ENCODE measurements around the gene KRTAP10-2. TPM values are rescaled to one million over a fixed set of nuclear protein-coding genes. Genes with fewer than 3 reads are reported as not detected.
"Not testable (repeated sequence)": the region's sequence is repeated elsewhere in the genome, so short reads cannot be mapped to it uniquely, and the experiment has no call there.

KRTAP10-2 gene
- total RNA-seq, 1 donor from 2014 or later, result not detected

GRCh38 chr21:44585892-44586291 lies 34.6 kb upstream of the KRTAP10-2 start:
- intact Hi-C loops (cut with DNase I), result loop anchor here (10.0 kb wide), 1 partner anchor 131 kb away; the partner anchor contains the start of gene LRRC3
- Histone ChIP-seq H3K4me3 (no peak overlapping the region), H3K27me3 (no peaks in the 10 kb centered on the region), H3K36me3 (no peaks in the 10 kb centered on the region), H3K27ac (no peak overlapping the region), H3K9me3 (peaks cover 9% of the 10 kb centered on the region), H3K4me1 (no peaks in the 10 kb centered on the region)
- TF ChIP-seq POLR2AphosphoS5 (IDR thresholded peaks at IDR 0.05; ENCODE audit: insufficient read depth in 1 of 2, low read depth in 1 of 2), result no peak
- no peak for TF ChIP-seq CTCF (IDR thresholded peaks at IDR 0.05)
- TF ChIP-seq POLR2A (IDR thresholded peaks at IDR 0.05), result no peak
- DNase-seq (ENCODE audit: extremely low spot score in 2 of 2), result peak in 1 of 2 donors; percentile 72

- intact Hi-C loops (cut with DNase I), result loop anchor here (10.0 kb wide), 1 partner anchor 129 kb away; the partner anchor contains the start of gene LRRC3
- H3K4me3 ChIP-seq, result no peak overlapping the region
- no peak overlapping the region for H3K27ac ChIP-seq
- no peak for TF ChIP-seq CTCF (IDR thresholded peaks at IDR 0.05)
- no peak for TF ChIP-seq POLR2AphosphoS5 (IDR thresholded peaks at IDR 0.05; ENCODE audit: insufficient read depth in 1 of 2, low read depth in 1 of 2)
- TF ChIP-seq POLR2A (IDR thresholded peaks at IDR 0.05), result no peak
- no peaks in the 10 kb centered on the region for H3K4me1 ChIP-seq
- no peaks in the 10 kb centered on the region for H3K27me3 ChIP-seq
- H3K9me3 ChIP-seq, result peaks cover 10% of the 10 kb centered on the region
- no peak for DNase-seq (ENCODE audit: extremely low spot score in 2 of 2)
- H3K36me3 ChIP-seq, result no peaks in the 10 kb centered on the region
These were observed 32.5 kb upstream of the KRTAP10-2 start for GRCh38 chr21:44583800-44584147.

- Histone ChIP-seq H3K9me3 (peaks cover 10% of the 10 kb centered on the region), H3K27me3 (no peaks in the 10 kb centered on the region), H3K36me3 (no peaks in the 10 kb centered on the region), H3K4me1 (no peaks in the 10 kb centered on the region), H3K4me3 (no peak overlapping the region), H3K27ac (no peak overlapping the region)
- DNase-seq (ENCODE audit: extremely low spot score in 2 of 2), result peak in 1 of 2 donors; percentile 81
- TF ChIP-seq CTCF (IDR thresholded peaks at IDR 0.05) (no peak), POLR2A (IDR thresholded peaks at IDR 0.05) (no peak)
- intact Hi-C loops (cut with DNase I), result loop anchor here (10.0 kb wide), 1 partner anchor 128 kb away; the partner anchor contains the start of gene LRRC3
These were observed 31.9 kb upstream of the KRTAP10-2 start for GRCh38 chr21:44583089-44583799.

- H3K27me3 ChIP-seq, result no peaks in the 10 kb centered on the region
- TF ChIP-seq POLR2AphosphoS5 (IDR thresholded peaks at IDR 0.05; ENCODE audit: insufficient read depth in 1 of 2, low read depth in 1 of 2) (no peak), POLR2A (IDR thresholded peaks at IDR 0.05) (no peak), CTCF (IDR thresholded peaks at IDR 0.05) (no peak)
- H3K4me3 ChIP-seq, result no peak overlapping the region
- no peak overlapping the region for H3K27ac ChIP-seq
- peaks cover 10% of the 10 kb centered on the region for H3K9me3 ChIP-seq
- H3K4me1 ChIP-seq, result no peaks in the 10 kb centered on the region
- H3K36me3 ChIP-seq, result no peaks in the 10 kb centered on the region
- intact Hi-C loops (cut with DNase I), result loop anchor here (10.0 kb wide), 1 partner anchor 127 kb away; the partner anchor contains the start of gene LRRC3
- DNase-seq (ENCODE audit: extremely low spot score in 2 of 2), result peak; percentile 40 to 77
These were observed 30.8 kb upstream of the KRTAP10-2 start for GRCh38 chr21:44582055-44582454.

GRCh38 chr21:44581158-44581557 lies 29.9 kb upstream of the KRTAP10-2 start:
- DNase-seq (ENCODE audit: extremely low spot score in 2 of 2), result no peak
- TF ChIP-seq POLR2A (IDR thresholded peaks at IDR 0.05) (no peak), CTCF (IDR thresholded peaks at IDR 0.05) (no peak), POLR2AphosphoS5 (IDR thresholded peaks at IDR 0.05; ENCODE audit: insufficient read depth in 1 of 2, low read depth in 1 of 2) (no peak)
- Histone ChIP-seq H3K4me1 (no peaks in the 10 kb centered on the region), H3K36me3 (no peaks in the 10 kb centered on the region), H3K27ac (no peak overlapping the region), H3K9me3 (peaks cover 10% of the 10 kb centered on the region), H3K4me3 (no peak overlapping the region), H3K27me3 (no peaks in the 10 kb centered on the region)
- intact Hi-C loops (cut with DNase I), result loop anchor here (10.0 kb wide), 1 partner anchor 126 kb away; the partner anchor contains the start of gene LRRC3

GRCh38 chr21:44580231-44580821 lies 29.0 kb upstream of the KRTAP10-2 start, which contains the start of gene KRTAP10-5:
KRTAP10-5 (minus strand) TSS chr21:44580604; CDS start chr21:44580578, 26 bp downstream.
- H3K4me3 ChIP-seq, H3K4me1 ChIP-seq, H3K27ac ChIP-seq, H3K36me3 ChIP-seq, H3K9me3 ChIP-seq, H3K27me3 ChIP-seq: not testable (repeated sequence)
- peak; percentile 16 to 77 for DNase-seq (ENCODE audit: extremely low spot score in 2 of 2)
- intact Hi-C loops (cut with DNase I), result loop anchor here (10.0 kb wide), 1 partner anchor 126 kb away; the partner anchor contains the start of gene LRRC3

All from vagina (tissue), 2 donors.